Ovary (tissue), 9 donors: ENCODE measurements around the gene PCA3. TPM values are rescaled to one million over a fixed set of nuclear protein-coding genes. Genes with fewer than 3 reads are reported as not detected.

Experiments
- DNase-seq, 5 donors: peaks; one replicate each; pipeline ENCODE4 v3.0.0-alpha.2; 2019 to 2020
- H3K27ac ChIP-seq, 2 donors: fragments of 200-600 bp; one replicate each; pipeline versions ENCODE4 v1.5.1 to v1.8.0; 2019 to 2022
- H3K27me3 ChIP-seq: fragments of 200-600 bp; one replicate; pipeline ENCODE4 v1.8.0; 2022
- H3K36me3 ChIP-seq: fragments of 200-600 bp; sonication (generic); one replicate; pipeline ENCODE4 v1.5.1; 2019
- H3K4me1 ChIP-seq: one replicate; pipeline ENCODE4 v1.8.1; 2013; ENCODE audit warnings: mild to moderate bottlenecking, moderate library complexity; ENCODE audit not compliant: insufficient read depth
- H3K4me3 ChIP-seq: fragments of 200-600 bp; sonication (generic); one replicate; pipeline ENCODE4 v1.5.1; 2017
- H3K9me3 ChIP-seq, 2 donors: fragments of 200-600 bp in 1 of 2; sonication (generic) in 1 of 2; one replicate each; pipeline versions ENCODE4 v1.5.1 to v1.8.1; 2013 to 2019; ENCODE audit warnings: mild to moderate bottlenecking in 1 of 2, moderate library complexity in 1 of 2
- EP300 ChIP-seq: sonication (generic); formaldehyde crosslinking; IDR thresholded peaks from one replicate; pipeline ENCODE4 v1.6.1; 2017; ENCODE audit warnings: antibody characterized with exemption
- POLR2A ChIP-seq: fragments of 450-650 bp; IDR thresholded peaks from one replicate; pipeline ENCODE4 v1.6.1; 2017; ENCODE audit warnings: antibody characterized with exemption, mild to moderate bottlenecking, moderate library complexity
- WGBS, 3 donors: extraction: QIAGEN DNeasy Blood & Tissue Kit in 1 of 3; methylation state at CpG; one replicate each; pipeline versions ENCODE4 v1.1.5 to v1.1.7; 2013 to 2017; 5-methylcytosine and 5-hydroxymethylcytosine counted together
- intact Hi-C, 4 donors: fragments of 100-400 bp; cut with DNase I; formaldehyde crosslinking; loops; one replicate each; pipeline versions ENCODE4 v1.11.0 to v1.15.1; 2022 to 2023
- polyA plus RNA-seq, 2 donors: library from polyadenylated mRNA; stranded (reverse); fragments of 200-250 nt in 1 of 2; fragments of 350-450 nt in 1 of 2; fragmentation: Illumina TruSeq in 1 of 2; extraction: RNeasy Lipid Tissue Mini Kit (QIAGEN cat#74804) in 1 of 2; gene quantifications; one replicate each; pipeline ENCODE4 v1.2.3, GENCODE V29; 2013 to 2014
- total RNA-seq, 7 donors: library from RNA; depleted of rRNA in 2 of 7; stranded (reverse); fragments of >200 nt in 2 of 7; fragmentation: NEBNext Ultra II Directional in 3 of 7; extraction: Animal tissue kit (Norgen Biotek cat#: 25700) in 3 of 7; gene quantifications; one replicate each; pipeline versions ENCODE4 v1.1.0 to v1.2.4, GENCODE V29; 2016 to 2023
- TF ChIP-seq, protein P1 (sequence below), 3 donors: fragments of 450-650 bp in 2 of 3; fragments of 200-600 bp in 1 of 3; IDR thresholded peaks; one replicate each; pipeline versions ENCODE4 v1.5.1 to v1.8.0; 2016 to 2022; ENCODE audit warnings: antibody characterized with exemption in 3 of 3, mild to moderate bottlenecking in 1 of 3
- donor health status: DM: no; HTN: no; CAD: no; lungs with moderate emphysema.
- donor health status: DM: no; HTN: no; CAD: no.
- donor health status: Bipolar disorder and iron deficiency.
- donor health status: DM: yes; HTN: yes; CAD: no.
- donor health status: DM: no; HTN: no; CAD: no.
- donor health status: DM: yes; HTN: yes; CAD: no.

PCA3 gene
- total and polyA plus RNA-seq, 9 donors: not detected

DNA sequence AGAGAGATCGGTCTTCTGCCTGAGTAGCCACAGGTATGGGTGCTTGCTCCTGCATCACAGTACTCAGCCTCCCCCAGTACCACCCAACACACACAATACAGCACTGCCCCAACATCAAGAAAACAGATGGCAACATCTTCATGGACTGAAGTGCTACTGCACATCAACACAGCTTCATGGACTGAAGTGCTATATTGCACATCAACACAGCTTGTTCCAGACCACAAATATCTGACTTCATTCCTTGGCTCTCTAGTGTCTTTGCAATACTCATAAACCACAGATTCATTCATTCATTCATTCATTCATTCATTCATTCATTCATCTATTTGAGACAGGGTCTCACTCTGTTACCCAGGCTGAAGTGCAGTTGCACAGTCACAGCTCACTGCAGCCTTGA lies 31.1 kb upstream of the PCA3 start:
- DNase-seq: no peak
- WGBS, 3 donors: 100% methylated on average over 1 of the region's 1 CpG
- intact Hi-C loops: no loop called here
- H3K27me3 ChIP-seq: no peaks in the 10 kb centered on the region
- H3K4me1 ChIP-seq: no peaks in the 10 kb centered on the region
- H3K27ac ChIP-seq: no peak overlapping the region
- no peak for TF ChIP-seq EP300
- TF ChIP-seq POLR2A: no peak
- TF ChIP-seq, protein P1, sequence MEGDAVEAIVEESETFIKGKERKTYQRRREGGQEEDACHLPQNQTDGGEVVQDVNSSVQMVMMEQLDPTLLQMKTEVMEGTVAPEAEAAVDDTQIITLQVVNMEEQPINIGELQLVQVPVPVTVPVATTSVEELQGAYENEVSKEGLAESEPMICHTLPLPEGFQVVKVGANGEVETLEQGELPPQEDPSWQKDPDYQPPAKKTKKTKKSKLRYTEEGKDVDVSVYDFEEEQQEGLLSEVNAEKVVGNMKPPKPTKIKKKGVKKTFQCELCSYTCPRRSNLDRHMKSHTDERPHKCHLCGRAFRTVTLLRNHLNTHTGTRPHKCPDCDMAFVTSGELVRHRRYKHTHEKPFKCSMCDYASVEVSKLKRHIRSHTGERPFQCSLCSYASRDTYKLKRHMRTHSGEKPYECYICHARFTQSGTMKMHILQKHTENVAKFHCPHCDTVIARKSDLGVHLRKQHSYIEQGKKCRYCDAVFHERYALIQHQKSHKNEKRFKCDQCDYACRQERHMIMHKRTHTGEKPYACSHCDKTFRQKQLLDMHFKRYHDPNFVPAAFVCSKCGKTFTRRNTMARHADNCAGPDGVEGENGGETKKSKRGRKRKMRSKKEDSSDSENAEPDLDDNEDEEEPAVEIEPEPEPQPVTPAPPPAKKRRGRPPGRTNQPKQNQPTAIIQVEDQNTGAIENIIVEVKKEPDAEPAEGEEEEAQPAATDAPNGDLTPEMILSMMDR (IDR thresholded peaks at IDR 0.05): no peak
- no peaks in the 10 kb centered on the region for H3K9me3 ChIP-seq
- no peak overlapping the region for H3K4me3 ChIP-seq
- H3K36me3 ChIP-seq: no peaks in the 10 kb centered on the region

DNA sequence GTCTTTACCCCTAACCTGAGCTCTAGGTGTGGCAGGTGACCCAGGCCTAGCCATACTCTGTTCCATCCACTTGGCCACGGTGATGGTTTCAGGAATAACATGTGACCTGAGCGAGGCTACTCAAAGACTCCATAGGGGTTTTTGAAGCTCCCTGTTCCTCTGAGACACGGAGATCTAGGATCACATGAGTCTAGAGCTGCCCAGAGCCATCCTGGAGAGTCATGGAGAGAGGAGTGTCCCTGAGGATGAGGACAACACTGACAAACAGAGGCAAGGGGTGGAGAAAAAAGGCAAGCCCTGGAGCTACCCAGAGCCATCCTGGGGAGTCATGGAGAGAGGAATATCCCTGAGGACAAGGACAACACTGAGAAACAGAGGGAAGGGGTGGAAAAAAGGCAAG lies 29.5 kb upstream of the PCA3 start:
- intact Hi-C loops: no loop called here
- 91 to 95% (median 92%) methylated on average over 3 of the region's 3 CpGs for WGBS, 3 donors
- H3K36me3 ChIP-seq: no peaks in the 10 kb centered on the region
- no peaks in the 10 kb centered on the region for H3K4me1 ChIP-seq
- no peak overlapping the region for H3K27ac ChIP-seq
- no peaks in the 10 kb centered on the region for H3K27me3 ChIP-seq
- no peaks in the 10 kb centered on the region for H3K9me3 ChIP-seq
- TF ChIP-seq POLR2A (no peak), EP300 (no peak)
- TF ChIP-seq, protein P1 (IDR thresholded peaks at IDR 0.05): no peak
- no peak for DNase-seq
- no peak overlapping the region for H3K4me3 ChIP-seq

DNA sequence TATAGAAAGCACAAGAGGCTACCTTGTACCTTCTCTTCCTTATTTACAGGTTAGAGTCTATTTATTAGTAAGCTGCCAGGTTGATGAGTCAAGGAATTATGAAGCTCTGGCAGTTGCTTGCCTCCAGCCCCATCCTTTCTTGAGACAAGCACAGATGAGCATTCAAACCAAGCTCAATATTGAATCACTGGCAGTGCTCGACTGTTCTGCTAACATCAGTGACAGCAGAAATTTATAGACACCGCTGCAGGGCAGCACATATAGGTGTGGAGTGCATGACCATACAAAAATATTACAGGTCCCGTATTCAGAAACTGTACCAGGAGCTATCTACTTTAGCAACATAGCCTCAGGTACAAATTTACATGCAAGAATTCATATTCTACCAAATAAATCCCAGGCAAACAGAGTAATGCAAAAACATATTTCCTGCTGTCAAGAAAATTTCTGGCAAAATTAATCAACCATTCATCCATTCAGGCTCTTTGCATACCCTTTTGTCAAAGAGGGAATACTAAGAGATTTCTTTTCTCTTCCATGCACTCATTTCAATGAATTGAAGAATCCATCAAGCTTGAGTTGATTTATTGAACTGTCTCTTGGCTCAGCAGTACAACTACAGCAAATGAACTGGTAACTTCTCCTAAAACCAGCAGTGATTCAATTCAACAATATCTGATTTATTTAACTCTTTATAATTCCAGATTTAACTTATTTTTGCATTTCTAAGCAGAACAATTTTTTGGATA lies 26.9 kb upstream of the PCA3 start:
- WGBS, 3 donors: 69 to 77% (median 70%) methylated on average over 3 of the region's 3 CpGs
- no peaks in the 10 kb centered on the region for H3K27me3 ChIP-seq
- intact Hi-C loops: no loop called here
- TF ChIP-seq POLR2A: no peak
- TF ChIP-seq, protein P1 (IDR thresholded peaks at IDR 0.05): no peak
- TF ChIP-seq EP300: no peak
- DNase-seq: no peak
- no peak overlapping the region for H3K27ac ChIP-seq
- no peaks in the 10 kb centered on the region for H3K9me3 ChIP-seq
- H3K4me1 ChIP-seq: no peaks in the 10 kb centered on the region
- no peaks in the 10 kb centered on the region for H3K36me3 ChIP-seq
- H3K4me3 ChIP-seq: no peak overlapping the region

DNA sequence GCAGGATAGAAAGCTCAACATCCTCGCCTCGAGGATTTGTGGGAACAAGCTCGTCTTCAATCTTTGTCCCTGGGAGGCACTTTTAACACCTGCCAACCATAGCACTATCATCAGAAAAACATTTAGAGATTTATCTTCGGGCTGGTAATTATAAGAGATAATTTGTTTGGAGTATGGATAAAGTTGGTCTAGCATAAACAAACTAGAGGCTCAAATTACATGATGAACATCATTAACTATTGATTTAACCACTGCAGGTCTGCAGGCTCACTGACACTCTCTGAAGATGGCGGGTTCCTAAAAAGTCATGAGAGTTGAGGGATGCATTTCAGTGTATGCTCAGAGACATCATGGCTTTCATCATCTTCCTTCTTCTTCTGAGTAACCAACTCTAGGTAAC lies 25.8 kb upstream of the PCA3 start:
- Histone ChIP-seq H3K4me3 (no peak overlapping the region), H3K9me3 (no peaks in the 10 kb centered on the region), H3K4me1 (no peaks in the 10 kb centered on the region), H3K36me3 (no peaks in the 10 kb centered on the region), H3K27me3 (no peaks in the 10 kb centered on the region), H3K27ac (no peak overlapping the region)
- DNase-seq: no peak
- TF ChIP-seq POLR2A: no peak
- TF ChIP-seq, protein P1 (IDR thresholded peaks at IDR 0.05): no peak
- TF ChIP-seq EP300: no peak
- intact Hi-C loops: no loop called here
- WGBS, 3 donors: 44 to 63% (median 48%) methylated on average over 5 of the region's 5 CpGs
